ENCODE results near the gene GBE1. TPM values are rescaled to one million over a fixed set of nuclear protein-coding genes. Genes with fewer than 3 reads are reported as not detected.

The GBE1 gene
- total RNA-seq, 1 donor from 2014 or later = 32.5 TPM

DNA sequence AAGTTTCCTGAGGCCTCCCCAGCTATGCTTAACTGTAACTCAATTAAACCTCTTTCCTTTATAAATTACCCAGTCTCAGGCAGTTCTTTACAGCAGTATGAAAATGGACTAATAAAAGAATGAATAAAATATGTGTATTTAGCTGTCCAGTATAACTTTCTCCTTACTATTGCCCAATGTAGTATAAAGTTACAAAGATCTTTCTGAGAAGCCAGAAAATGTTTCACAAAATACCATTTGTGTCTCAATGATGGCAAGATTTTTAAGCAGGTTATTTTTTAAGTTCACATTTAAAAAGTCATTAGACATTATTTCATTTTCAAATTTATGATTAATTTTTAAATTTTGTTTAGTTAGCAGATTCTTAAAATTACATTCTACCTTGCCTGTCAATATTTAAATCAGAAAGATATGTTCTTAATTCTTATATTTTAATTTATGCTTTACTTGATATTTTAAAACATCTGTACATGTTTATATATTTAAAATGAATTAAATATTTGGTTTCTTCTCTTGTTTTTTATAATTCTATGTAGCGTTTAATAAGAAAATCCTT is 189.2 kb downstream of the GBE1 start:
- ATAC-seq (ENCODE audit: low read depth) = no peak
- Mint-ChIP-seq H3K4me3 (no peak overlapping the region), H3K36me3 (ENCODE audit: low read depth) (peaks cover 9% of the 10 kb centered on the region), H3K27me3 (no peaks in the 10 kb centered on the region), H3K9me3 (no peaks in the 10 kb centered on the region), H3K27ac (no peak overlapping the region), H3K4me1 (no peaks in the 10 kb centered on the region)
- CTCF ChIA-PET = no interaction called here
- intact Hi-C loops (cut with micrococcal nuclease) = no loop called here
- TF ChIP-seq, protein P1, sequence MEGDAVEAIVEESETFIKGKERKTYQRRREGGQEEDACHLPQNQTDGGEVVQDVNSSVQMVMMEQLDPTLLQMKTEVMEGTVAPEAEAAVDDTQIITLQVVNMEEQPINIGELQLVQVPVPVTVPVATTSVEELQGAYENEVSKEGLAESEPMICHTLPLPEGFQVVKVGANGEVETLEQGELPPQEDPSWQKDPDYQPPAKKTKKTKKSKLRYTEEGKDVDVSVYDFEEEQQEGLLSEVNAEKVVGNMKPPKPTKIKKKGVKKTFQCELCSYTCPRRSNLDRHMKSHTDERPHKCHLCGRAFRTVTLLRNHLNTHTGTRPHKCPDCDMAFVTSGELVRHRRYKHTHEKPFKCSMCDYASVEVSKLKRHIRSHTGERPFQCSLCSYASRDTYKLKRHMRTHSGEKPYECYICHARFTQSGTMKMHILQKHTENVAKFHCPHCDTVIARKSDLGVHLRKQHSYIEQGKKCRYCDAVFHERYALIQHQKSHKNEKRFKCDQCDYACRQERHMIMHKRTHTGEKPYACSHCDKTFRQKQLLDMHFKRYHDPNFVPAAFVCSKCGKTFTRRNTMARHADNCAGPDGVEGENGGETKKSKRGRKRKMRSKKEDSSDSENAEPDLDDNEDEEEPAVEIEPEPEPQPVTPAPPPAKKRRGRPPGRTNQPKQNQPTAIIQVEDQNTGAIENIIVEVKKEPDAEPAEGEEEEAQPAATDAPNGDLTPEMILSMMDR (IDR thresholded peaks at IDR 0.05) = no peak
- POLR2A ChIA-PET = no interaction called here
- no peak for DNase-seq

DNA sequence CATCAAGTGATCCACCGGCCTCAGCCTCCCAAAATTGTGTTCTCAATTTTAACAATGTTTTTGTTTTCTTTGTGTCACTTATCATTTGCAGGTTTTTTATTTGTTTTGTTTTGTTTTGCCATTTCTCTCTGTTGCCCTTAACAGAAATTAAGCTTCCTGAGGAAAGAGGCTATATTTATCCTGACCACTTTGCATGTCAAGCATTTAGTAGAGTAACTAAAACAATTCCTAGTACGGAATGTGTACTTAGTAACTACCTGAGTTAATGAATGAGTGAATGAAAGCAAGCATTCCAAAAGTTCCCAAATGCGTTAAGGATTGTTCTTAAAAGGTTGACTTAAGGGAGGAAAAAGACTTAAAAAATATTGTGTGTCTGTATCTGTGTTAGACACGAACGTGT is 193.1 kb downstream of the GBE1 start:
- Mint-ChIP-seq H3K36me3 (ENCODE audit: low read depth) (peaks cover 22% of the 10 kb centered on the region), H3K4me3 (no peak overlapping the region), H3K27ac (no peak overlapping the region), H3K9me3 (peaks cover 7% of the 10 kb centered on the region), H3K4me1 (no peaks in the 10 kb centered on the region), H3K27me3 (no peaks in the 10 kb centered on the region)
- intact Hi-C loops (cut with micrococcal nuclease) = no loop called here
- TF ChIP-seq, protein P1 (IDR thresholded peaks at IDR 0.05) = no peak
- no peak for DNase-seq
- no peak for ATAC-seq (ENCODE audit: low read depth)
- POLR2A ChIA-PET = no interaction called here
- CTCF ChIA-PET = no interaction called here

DNA sequence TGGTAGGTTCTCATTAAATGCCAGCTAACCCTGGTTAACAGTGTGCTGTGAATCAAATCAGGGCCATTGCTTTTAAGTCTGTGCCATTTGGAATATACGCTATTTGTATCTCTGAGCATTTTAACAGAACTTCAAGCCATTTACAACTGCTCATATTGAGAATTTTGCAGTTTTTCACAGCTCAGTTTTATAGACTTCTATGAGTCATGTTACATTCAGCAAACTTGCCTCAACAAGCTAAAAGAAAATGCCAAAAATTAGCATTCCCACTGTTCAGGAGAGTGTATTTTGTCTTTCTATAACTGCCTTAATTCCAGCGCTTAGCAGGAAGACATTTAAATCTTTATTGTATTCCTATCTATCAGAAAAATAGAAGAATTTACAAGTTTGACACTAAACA is 196.4 kb downstream of the GBE1 start:
- Mint-ChIP-seq H3K4me1 (no peaks in the 10 kb centered on the region), H3K27ac (no peak overlapping the region), H3K9me3 (peaks cover 7% of the 10 kb centered on the region), H3K4me3 (no peak overlapping the region), H3K36me3 (ENCODE audit: low read depth) (peaks cover 23% of the 10 kb centered on the region), H3K27me3 (no peaks in the 10 kb centered on the region)
- ATAC-seq (ENCODE audit: low read depth) (no peak), DNase-seq (no peak)
- ChIA-PET POLR2A (no interaction called here), CTCF (no interaction called here)
- intact Hi-C loops (cut with micrococcal nuclease) = no loop called here
- TF ChIP-seq, protein P1 (IDR thresholded peaks at IDR 0.05) = no peak

DNA sequence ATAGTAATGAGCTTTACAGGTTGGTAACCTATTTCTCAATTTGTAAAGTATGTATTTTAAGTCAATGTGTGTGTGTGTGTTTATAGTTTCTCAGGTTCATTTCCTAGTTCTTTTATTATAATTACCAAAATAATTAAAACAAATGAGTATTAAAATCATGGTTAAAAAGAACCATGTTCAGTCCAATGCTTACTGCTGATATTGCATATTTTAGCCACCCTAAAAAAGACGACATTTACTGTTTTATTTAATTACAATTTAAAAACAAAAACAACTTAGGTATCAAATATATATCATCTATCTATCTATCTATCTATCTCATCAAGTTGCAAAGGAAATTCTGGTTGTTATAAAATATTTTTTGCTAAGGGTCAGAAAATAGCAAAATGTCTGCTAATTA is 203.3 kb downstream of the GBE1 start:
- TF ChIP-seq, protein P1 (IDR thresholded peaks at IDR 0.05) = no peak
- H3K9me3 Mint-ChIP-seq = no peaks in the 10 kb centered on the region
- no peaks in the 10 kb centered on the region for H3K27me3 Mint-ChIP-seq
- DNase-seq (no peak), ATAC-seq (ENCODE audit: low read depth) (no peak)
- peaks cover 2% of the 10 kb centered on the region for H3K36me3 Mint-ChIP-seq (ENCODE audit: low read depth)
- H3K4me1 Mint-ChIP-seq = no peaks in the 10 kb centered on the region
- H3K27ac Mint-ChIP-seq = no peak overlapping the region
- CTCF ChIA-PET = no interaction called here
- H3K4me3 Mint-ChIP-seq = no peak overlapping the region
- POLR2A ChIA-PET = no interaction called here
- intact Hi-C loops (cut with micrococcal nuclease) = no loop called here

DNA sequence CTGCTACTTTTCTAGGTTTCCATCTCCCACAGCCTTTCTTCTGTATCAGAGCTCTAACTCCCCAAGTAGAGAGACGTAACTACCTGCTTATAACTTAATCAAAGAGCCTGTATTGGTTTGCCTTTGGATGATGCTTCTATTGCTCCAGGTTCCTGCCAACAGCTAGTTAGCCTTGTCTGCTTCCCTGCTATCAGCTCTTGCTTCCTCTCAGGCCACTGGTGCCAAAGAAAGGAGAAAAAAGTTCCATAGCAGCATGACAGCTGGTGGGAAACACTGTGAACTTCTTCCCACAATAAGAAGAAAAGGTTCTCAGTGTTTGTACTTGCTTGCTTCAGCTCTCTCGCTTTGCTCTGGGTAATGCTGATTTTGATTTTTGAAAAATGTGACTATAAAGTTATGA is 206.6 kb downstream of the GBE1 start:
- H3K9me3 Mint-ChIP-seq = peaks cover 8% of the 10 kb centered on the region
- TF ChIP-seq, protein P1 (IDR thresholded peaks at IDR 0.05) = no peak
- peaks cover 11% of the 10 kb centered on the region for H3K36me3 Mint-ChIP-seq (ENCODE audit: low read depth)
- H3K27me3 Mint-ChIP-seq = no peaks in the 10 kb centered on the region
- intact Hi-C loops (cut with micrococcal nuclease) = no loop called here
- H3K27ac Mint-ChIP-seq = no peak overlapping the region
- ChIA-PET CTCF (no interaction called here), POLR2A (no interaction called here)
- H3K4me1 Mint-ChIP-seq = no peaks in the 10 kb centered on the region
- H3K4me3 Mint-ChIP-seq = no peak overlapping the region
- DNase-seq (no peak), ATAC-seq (ENCODE audit: low read depth) (no peak)

Measured in activated B cell treated with CpG ODN at 0.5 μM for 24 hours (primary cell).